ENCODE results near the gene WWP2. TPM values are rescaled to one million over a fixed set of nuclear protein-coding genes. Genes with fewer than 3 reads are reported as not detected.

The WWP2 gene
- total RNA-seq, 1 experiment from 2014 or later, result 40.2 TPM

DNA sequence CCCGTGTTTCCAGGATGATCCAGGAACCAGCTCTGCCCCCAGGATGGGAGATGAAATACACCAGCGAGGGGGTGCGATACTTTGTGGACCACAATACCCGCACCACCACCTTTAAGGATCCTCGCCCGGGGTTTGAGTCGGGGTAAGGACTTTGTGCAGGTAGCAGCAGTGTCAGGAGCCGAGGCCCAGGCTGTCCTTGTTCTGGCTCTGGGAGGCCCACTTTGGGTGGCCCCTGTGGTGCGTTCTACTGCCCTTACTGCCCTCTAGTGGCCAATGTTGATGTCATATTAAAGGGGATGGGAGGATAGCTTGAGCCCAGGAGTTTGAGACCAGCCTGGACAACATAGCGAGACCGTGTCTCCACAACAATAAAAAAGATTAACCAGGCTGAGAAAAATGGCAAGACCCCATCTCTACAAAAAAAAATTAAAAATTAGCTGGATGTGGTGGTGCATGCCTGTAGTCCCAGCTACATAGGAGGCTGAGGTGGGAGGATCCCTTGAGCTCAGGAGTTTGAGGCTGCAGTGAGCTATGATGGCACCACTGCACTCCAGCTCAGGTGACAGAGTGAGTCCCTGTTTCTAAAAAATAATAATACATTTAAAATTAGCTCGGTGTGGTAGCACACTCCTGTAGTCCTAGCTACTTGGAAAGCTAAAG, 168.1 kb downstream of the WWP2 start:
- H3T11ph ChIP-seq (ENCODE audit: low read length), result no peak overlapping the region
- H2BK120ac ChIP-seq (ENCODE audit: low read depth, low read length, poor library complexity, severe bottlenecking), result no peak overlapping the region
- Mint-ChIP-seq H3K4me1 (peaks cover 13 to 22% of the 10 kb centered on the region in 2 experiments), H3K4me3 (no peak overlapping the region), H3K36me3 (ENCODE audit: insufficient read depth in 1 of 3, low read depth in 3 of 3) (peaks cover 3 to 47% (median 12%) of the 10 kb centered on the region in 3 experiments; a peak in 6 of 7 replicates), H3K9me3 (no peaks in the 10 kb centered on the region), H3K27me3 (ENCODE audit: low read depth) (no peaks in the 10 kb centered on the region; the same call in 1 of the 2 replicates), H3K27ac (no peak overlapping the region)
- H3K27me3 ChIP-seq (ENCODE audit: insufficient read depth, low read length), result no peaks in the 10 kb centered on the region
- H3K23ac ChIP-seq (ENCODE audit: insufficient read length, low read depth, low read length), result no peak overlapping the region
- H3K4me1 ChIP-seq (ENCODE audit: insufficient read depth, low read length), result no peaks in the 10 kb centered on the region
- H2BK5ac ChIP-seq (ENCODE audit: insufficient read length, low read length), result no peak overlapping the region
- no peak overlapping the region for H3K18ac ChIP-seq (ENCODE audit: insufficient read length, low read depth, low read length)
- no peak overlapping the region for H2BK12ac ChIP-seq (ENCODE audit: insufficient read length, low read depth, low read length)
- no peak overlapping the region for H3K14ac ChIP-seq (ENCODE audit: insufficient read depth, low read length)
- no peak overlapping the region for H4K91ac ChIP-seq (ENCODE audit: insufficient read length, low read depth, low read length)
- no peak overlapping the region for H3K9ac ChIP-seq (ENCODE audit: extremely low read depth, insufficient read length, low read length)
- H2BK15ac ChIP-seq (ENCODE audit: low read depth, low read length), result no peak overlapping the region
- TF ChIP-seq, protein P1, sequence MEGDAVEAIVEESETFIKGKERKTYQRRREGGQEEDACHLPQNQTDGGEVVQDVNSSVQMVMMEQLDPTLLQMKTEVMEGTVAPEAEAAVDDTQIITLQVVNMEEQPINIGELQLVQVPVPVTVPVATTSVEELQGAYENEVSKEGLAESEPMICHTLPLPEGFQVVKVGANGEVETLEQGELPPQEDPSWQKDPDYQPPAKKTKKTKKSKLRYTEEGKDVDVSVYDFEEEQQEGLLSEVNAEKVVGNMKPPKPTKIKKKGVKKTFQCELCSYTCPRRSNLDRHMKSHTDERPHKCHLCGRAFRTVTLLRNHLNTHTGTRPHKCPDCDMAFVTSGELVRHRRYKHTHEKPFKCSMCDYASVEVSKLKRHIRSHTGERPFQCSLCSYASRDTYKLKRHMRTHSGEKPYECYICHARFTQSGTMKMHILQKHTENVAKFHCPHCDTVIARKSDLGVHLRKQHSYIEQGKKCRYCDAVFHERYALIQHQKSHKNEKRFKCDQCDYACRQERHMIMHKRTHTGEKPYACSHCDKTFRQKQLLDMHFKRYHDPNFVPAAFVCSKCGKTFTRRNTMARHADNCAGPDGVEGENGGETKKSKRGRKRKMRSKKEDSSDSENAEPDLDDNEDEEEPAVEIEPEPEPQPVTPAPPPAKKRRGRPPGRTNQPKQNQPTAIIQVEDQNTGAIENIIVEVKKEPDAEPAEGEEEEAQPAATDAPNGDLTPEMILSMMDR (conservative IDR thresholded peaks at IDR 0.05), result peak; percentile 81
- no peaks in the 10 kb centered on the region for H4K20me1 ChIP-seq (ENCODE audit: control insufficient read depth, insufficient read depth, insufficient read length)
- no peaks in the 10 kb centered on the region for H3K79me1 ChIP-seq (ENCODE audit: insufficient read depth, low read depth, low read length, poor library complexity, severe bottlenecking)
- H4K5ac ChIP-seq (ENCODE audit: insufficient read length, low read depth, low read length), result no peak overlapping the region
- H4K8ac ChIP-seq (replicated peaks; ENCODE audit: insufficient read length, low read depth, low read length), result no peak overlapping the region
- no peak overlapping the region for H3K56ac ChIP-seq (ENCODE audit: insufficient read length, low read depth, low read length)
- no peak overlapping the region for H2AK5ac ChIP-seq (ENCODE audit: insufficient read length, low read length)
- no peak overlapping the region for H2BK20ac ChIP-seq (ENCODE audit: low read depth, low read length, poor library complexity, severe bottlenecking)
- no peaks in the 10 kb centered on the region for H3K9me3 ChIP-seq (ENCODE audit: control insufficient read depth, low read depth, low read length)
- H3K4me2 ChIP-seq (ENCODE audit: insufficient read depth, insufficient read length, low read length), result no peak overlapping the region
- H2AFZ ChIP-seq (ENCODE audit: low read length), result no peak overlapping the region
- no peak overlapping the region for H3K27ac ChIP-seq (ENCODE audit: insufficient read length, low read depth, low read length)
- no peaks in the 10 kb centered on the region for H3K23me2 ChIP-seq (ENCODE audit: insufficient read length, low read depth, low read length, poor library complexity, severe bottlenecking)
- peak; percentile 79 for DNase-seq
- no CpG with 5 or more reads among the region's 12 CpGs for WGBS (ENCODE audit: extremely low coverage, insufficient read length, low lambda C conversion rate)
- H3K79me2 ChIP-seq (ENCODE audit: insufficient read depth, low read length), result no peaks in the 10 kb centered on the region
- no peak overlapping the region for H3K4ac ChIP-seq (ENCODE audit: low read depth, low read length)

Data from H9 (cell line).